Aorta (tissue), 5 donors: ENCODE data around the gene MEX3D. TPM values are rescaled to one million over a fixed set of nuclear protein-coding genes. Genes with fewer than 3 reads are reported as not detected.

ENCODE experiments used
- ATAC-seq: fragments of 200-7000 bp; cut with Tn5 transposase; one replicate; pipeline ENCODE4 v1.9.1; 2022; ENCODE audit warnings: moderate library complexity; ENCODE audit not compliant: low FRiP score
- DNase-seq, 2 donors: peaks; one replicate each; pipeline ENCODE4 v3.0.0-alpha.2; 2020
- H3K27ac ChIP-seq, 2 donors: one replicate each; pipeline ENCODE4 v1.5.1; 2013; ENCODE audit warnings: low read length in 2 of 2, mild to moderate bottlenecking in 2 of 2, moderate library complexity in 2 of 2, control low read depth in 1 of 2, inconsistent platforms in 1 of 2, low read depth in 1 of 2
- H3K27me3 ChIP-seq, 2 donors: one replicate each; pipeline ENCODE4 v1.6.1; 2013; ENCODE audit warnings: control low read depth in 1 of 2, low read length in 1 of 2, mild to moderate bottlenecking in 1 of 2, moderate library complexity in 1 of 2; ENCODE audit not compliant: insufficient read depth in 2 of 2, control insufficient read depth in 1 of 2
- H3K36me3 ChIP-seq, 2 donors: one replicate each; pipeline ENCODE4 v1.6.1; 2013; ENCODE audit warnings: control low read depth in 1 of 2, low read length in 1 of 2, mild to moderate bottlenecking in 1 of 2; ENCODE audit not compliant: insufficient read depth in 2 of 2, control insufficient read depth in 1 of 2
- H3K4me1 ChIP-seq, 2 donors: one replicate each; pipeline ENCODE4 v1.6.1; 2013; ENCODE audit warnings: low read length in 2 of 2, control low read depth in 1 of 2, mild to moderate bottlenecking in 1 of 2, moderate library complexity in 1 of 2; ENCODE audit not compliant: insufficient read depth in 2 of 2, control insufficient read depth in 1 of 2
- H3K4me3 ChIP-seq, 2 donors: one replicate each; pipeline ENCODE4 v1.5.1; 2013; ENCODE audit warnings: low read length in 2 of 2, control low read depth in 1 of 2, mild to moderate bottlenecking in 1 of 2
- H3K9me3 ChIP-seq: one replicate; pipeline ENCODE4 v1.6.1; 2013; ENCODE audit warnings: mild to moderate bottlenecking, low read length; ENCODE audit not compliant: control insufficient read depth
- WGBS, 2 donors: extraction: QIAGEN DNeasy Blood & Tissue Kit; methylation state at CpG; one replicate each; pipeline ENCODE4 v1.1.7; 2013; 5-methylcytosine and 5-hydroxymethylcytosine counted together
- intact Hi-C, 2 donors: fragments of 100-400 bp; cut with DNase I; formaldehyde crosslinking; loops; one replicate each; pipeline versions ENCODE4 v1.14.2 to v1.15.0; 2022
- polyA plus RNA-seq, 2 donors: library from polyadenylated mRNA; stranded (reverse); fragments of 200-250 nt; gene quantifications; one replicate each; pipeline ENCODE4 v1.2.3, GENCODE V29; 2013
- total RNA-seq, 2 donors: library from RNA; stranded (reverse); fragmentation: NEBNext Ultra II Directional; extraction: Animal tissue kit (Norgen Biotek cat#: 25700); gene quantifications; one replicate each; pipeline ENCODE4 v1.2.1, GENCODE V29; 2021
- donor health status: healthy with polysubstance abuse.
- donor health status: Bipolar disorder and iron deficiency.
- donor health status: DM: no; HTN: no; CAD: no.
- donor health status: DM: no; HTN: no; CAD: no.
- donor health status: DM: yes; HTN: yes; CAD: no.

MEX3D gene
- total and polyA plus RNA-seq, 4 donors: 3.6 to 20.5 (median 11.2) TPM

- Histone ChIP-seq H3K4me1 (no peaks in the 10 kb centered on the region), H3K9me3 (no peaks in the 10 kb centered on the region), H3K36me3 (no peaks in the 10 kb centered on the region), H3K4me3 (peak overlapping the region; percentile 55 to 84), H3K27ac (no peak overlapping the region), H3K27me3 (no peaks in the 10 kb centered on the region)
- DNase-seq (no peak), ATAC-seq (no peak)
- 1% methylated on average over 73 of the region's 73 CpGs; no CpG with 5 or more reads in 1 of the 2 donors for WGBS, 2 donors
- intact Hi-C loops: no loop called here
Observed at GRCh38 chr19:1567848-1568227, 287 bp downstream of the MEX3D start.

GRCh38 chr19:1567116-1567847 is 843 bp downstream of the MEX3D start:
- ATAC-seq (no peak), DNase-seq (peak in 1 of 2 donors; percentile 61)
- intact Hi-C loops: no loop called here
- Histone ChIP-seq H3K36me3 (no peaks in the 10 kb centered on the region), H3K9me3 (no peaks in the 10 kb centered on the region), H3K4me1 (no peaks in the 10 kb centered on the region), H3K4me3 (peak overlapping the region; percentile 55 to 84), H3K27ac (peak overlapping the region in 1 of 2 donors; percentile 12), H3K27me3 (no peaks in the 10 kb centered on the region)
- 0 to 1% methylated on average over 36 to 108 of the region's 108 CpGs for WGBS, 2 donors

GRCh38 chr19:1566392-1567115 is 1.6 kb downstream of the MEX3D start:
- Histone ChIP-seq H3K4me3 (peak overlapping the region; percentile 55 to 84), H3K9me3 (no peaks in the 10 kb centered on the region), H3K27me3 (no peaks in the 10 kb centered on the region), H3K4me1 (no peaks in the 10 kb centered on the region), H3K27ac (peak overlapping the region in 1 of 2 donors; percentile 17), H3K36me3 (no peaks in the 10 kb centered on the region)
- 3 to 5% methylated on average over 41 to 42 of the region's 42 CpGs for WGBS, 2 donors
- intact Hi-C loops: no loop called here
- ATAC-seq (peak; percentile 85), DNase-seq (peak; percentile 68 to 87)

GRCh38 chr19:1563251-1563650 is 4.9 kb downstream of the MEX3D start:
- ATAC-seq (no peak), DNase-seq (no peak)
- Histone ChIP-seq H3K27me3 (no peaks in the 10 kb centered on the region), H3K36me3 (no peaks in the 10 kb centered on the region), H3K4me3 (no peak overlapping the region), H3K9me3 (no peaks in the 10 kb centered on the region), H3K4me1 (no peaks in the 10 kb centered on the region), H3K27ac (no peak overlapping the region)
- intact Hi-C loops: no loop called here
- WGBS, 2 donors: 89% methylated on average over 6 of the region's 6 CpGs

GRCh38 chr19:1561236-1561842 is 6.8 kb downstream of the MEX3D start:
- H3K27me3 ChIP-seq: no peaks in the 10 kb centered on the region
- no peak overlapping the region for H3K27ac ChIP-seq
- no peaks in the 10 kb centered on the region for H3K4me1 ChIP-seq
- intact Hi-C loops: no loop called here
- DNase-seq (peak in 1 of 2 donors; percentile 63), ATAC-seq (no peak)
- H3K9me3 ChIP-seq: no peaks in the 10 kb centered on the region
- H3K36me3 ChIP-seq: no peaks in the 10 kb centered on the region
- 86 to 87% methylated on average over 17 of the region's 17 CpGs for WGBS, 2 donors
- H3K4me3 ChIP-seq: no peak overlapping the region

GRCh38 chr19:1560286-1560882 is 7.7 kb downstream of the MEX3D start:
- intact Hi-C loops: no loop called here
- peak in 1 of 2 donors; percentile 72 for DNase-seq
- H3K4me3 ChIP-seq: no peak overlapping the region
- H3K4me1 ChIP-seq: no peaks in the 10 kb centered on the region
- no peaks in the 10 kb centered on the region for H3K27me3 ChIP-seq
- ATAC-seq: no peak
- H3K9me3 ChIP-seq: no peaks in the 10 kb centered on the region
- H3K36me3 ChIP-seq: peaks cover 0 to 2% of the 10 kb centered on the region in 2 donors
- WGBS, 2 donors: 60 to 65% methylated on average over 25 of the region's 25 CpGs
- H3K27ac ChIP-seq: no peak overlapping the region

GRCh38 chr19:1558552-1558951 is 9.6 kb downstream of the MEX3D start:
- H3K4me1 ChIP-seq: no peaks in the 10 kb centered on the region
- H3K36me3 ChIP-seq: peaks cover 0 to 2% of the 10 kb centered on the region in 2 donors
- intact Hi-C loops: no loop called here
- H3K27ac ChIP-seq: no peak overlapping the region
- no peak for ATAC-seq
- H3K9me3 ChIP-seq: no peaks in the 10 kb centered on the region
- H3K27me3 ChIP-seq: no peaks in the 10 kb centered on the region
- WGBS, 2 donors: 80 to 83% methylated on average over 12 of the region's 12 CpGs
- peak in 1 of 2 donors; percentile 73 for DNase-seq
- H3K4me3 ChIP-seq: no peak overlapping the region

GRCh38 chr19:1556390-1557070 is 11.6 kb downstream of the MEX3D start:
- DNase-seq: peak in 1 of 2 donors; percentile 75
- H3K4me1 ChIP-seq: no peaks in the 10 kb centered on the region
- WGBS, 2 donors: 94 to 96% methylated on average over 61 to 66 of the region's 66 CpGs
- no peak overlapping the region for H3K27ac ChIP-seq
- intact Hi-C loops: no loop called here
- peaks cover 0 to 2% of the 10 kb centered on the region in 2 donors for H3K36me3 ChIP-seq
- ATAC-seq: no peak
- H3K27me3 ChIP-seq: no peaks in the 10 kb centered on the region
- no peaks in the 10 kb centered on the region for H3K9me3 ChIP-seq
- no peak overlapping the region for H3K4me3 ChIP-seq
